GM12872 (cell line): ENCODE data around the gene PCDH8.
A peak's percentile ranks its signal among the peaks of the same experiment; 100 is the strongest.

ENCODE experiments used
- TF ChIP-seq, protein P1 (sequence below): IDR thresholded peaks from 3 replicates; pipeline ENCODE4 v1.5.1; 2011; ENCODE audit warnings: low read depth, mild to moderate bottlenecking, low read length, moderate library complexity; ENCODE audit not compliant: insufficient read depth

PCDH8 gene

DNA sequence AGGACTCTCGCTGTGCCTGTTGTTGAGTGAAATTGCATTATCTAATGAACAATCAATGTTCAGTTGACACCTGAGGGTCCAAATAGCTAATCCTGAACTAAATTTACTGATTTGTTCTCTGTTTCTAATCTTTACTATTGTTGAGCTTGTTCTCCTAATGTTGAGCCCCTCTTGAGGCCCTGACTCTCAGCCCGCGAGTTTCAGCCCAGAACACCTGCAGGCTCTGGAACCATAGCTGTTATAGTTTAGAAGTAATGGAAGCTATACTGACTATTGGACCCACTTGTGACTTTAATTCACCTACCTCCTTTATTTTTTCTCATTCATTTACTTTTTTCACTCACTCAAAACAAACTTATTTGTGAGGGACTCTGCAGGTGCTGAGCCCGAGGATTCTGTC, 20.6 kb upstream of the PCDH8 start:
- TF ChIP-seq, protein P1, sequence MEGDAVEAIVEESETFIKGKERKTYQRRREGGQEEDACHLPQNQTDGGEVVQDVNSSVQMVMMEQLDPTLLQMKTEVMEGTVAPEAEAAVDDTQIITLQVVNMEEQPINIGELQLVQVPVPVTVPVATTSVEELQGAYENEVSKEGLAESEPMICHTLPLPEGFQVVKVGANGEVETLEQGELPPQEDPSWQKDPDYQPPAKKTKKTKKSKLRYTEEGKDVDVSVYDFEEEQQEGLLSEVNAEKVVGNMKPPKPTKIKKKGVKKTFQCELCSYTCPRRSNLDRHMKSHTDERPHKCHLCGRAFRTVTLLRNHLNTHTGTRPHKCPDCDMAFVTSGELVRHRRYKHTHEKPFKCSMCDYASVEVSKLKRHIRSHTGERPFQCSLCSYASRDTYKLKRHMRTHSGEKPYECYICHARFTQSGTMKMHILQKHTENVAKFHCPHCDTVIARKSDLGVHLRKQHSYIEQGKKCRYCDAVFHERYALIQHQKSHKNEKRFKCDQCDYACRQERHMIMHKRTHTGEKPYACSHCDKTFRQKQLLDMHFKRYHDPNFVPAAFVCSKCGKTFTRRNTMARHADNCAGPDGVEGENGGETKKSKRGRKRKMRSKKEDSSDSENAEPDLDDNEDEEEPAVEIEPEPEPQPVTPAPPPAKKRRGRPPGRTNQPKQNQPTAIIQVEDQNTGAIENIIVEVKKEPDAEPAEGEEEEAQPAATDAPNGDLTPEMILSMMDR = no peak

DNA sequence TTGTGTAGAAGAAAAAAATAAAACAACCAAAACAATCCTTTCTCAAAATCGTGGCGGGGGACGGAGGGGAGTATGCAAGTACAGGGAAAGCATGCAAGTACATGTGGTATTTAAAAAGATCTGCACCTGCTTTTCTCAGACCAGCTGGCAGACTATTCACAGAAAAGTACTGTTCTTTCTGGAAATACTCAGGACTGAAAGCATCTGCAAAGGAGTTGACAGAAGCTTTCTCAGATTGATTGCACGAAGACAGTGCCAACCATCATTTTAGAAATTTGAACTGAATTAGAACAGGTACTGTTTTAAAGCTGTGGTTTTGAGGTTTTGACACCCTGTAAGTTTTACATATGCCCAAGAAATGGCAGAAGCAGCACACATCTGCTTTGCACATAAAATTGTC, 19.8 kb upstream of the PCDH8 start:
- TF ChIP-seq, protein P1 = no peak

DNA sequence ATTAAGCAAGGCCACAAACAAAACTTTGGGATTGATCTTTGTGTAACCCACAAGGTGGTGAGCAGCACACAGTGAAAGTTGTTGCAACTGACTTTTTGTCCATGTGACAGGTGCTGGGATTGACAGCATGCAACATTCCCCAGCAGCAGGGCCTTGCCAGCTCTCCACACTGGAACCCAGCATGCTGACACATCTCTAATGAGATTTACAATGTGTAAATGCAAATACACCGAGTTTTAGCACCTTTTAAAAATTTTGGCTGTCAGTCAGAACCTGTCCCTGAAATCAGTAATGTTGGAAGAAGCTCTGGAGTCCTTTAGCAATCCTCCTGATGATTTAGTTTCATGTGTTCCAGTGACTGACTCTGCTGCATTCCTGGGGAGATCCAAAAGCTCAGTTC, 16.5 kb upstream of the PCDH8 start:
- TF ChIP-seq, protein P1 = no peak

DNA sequence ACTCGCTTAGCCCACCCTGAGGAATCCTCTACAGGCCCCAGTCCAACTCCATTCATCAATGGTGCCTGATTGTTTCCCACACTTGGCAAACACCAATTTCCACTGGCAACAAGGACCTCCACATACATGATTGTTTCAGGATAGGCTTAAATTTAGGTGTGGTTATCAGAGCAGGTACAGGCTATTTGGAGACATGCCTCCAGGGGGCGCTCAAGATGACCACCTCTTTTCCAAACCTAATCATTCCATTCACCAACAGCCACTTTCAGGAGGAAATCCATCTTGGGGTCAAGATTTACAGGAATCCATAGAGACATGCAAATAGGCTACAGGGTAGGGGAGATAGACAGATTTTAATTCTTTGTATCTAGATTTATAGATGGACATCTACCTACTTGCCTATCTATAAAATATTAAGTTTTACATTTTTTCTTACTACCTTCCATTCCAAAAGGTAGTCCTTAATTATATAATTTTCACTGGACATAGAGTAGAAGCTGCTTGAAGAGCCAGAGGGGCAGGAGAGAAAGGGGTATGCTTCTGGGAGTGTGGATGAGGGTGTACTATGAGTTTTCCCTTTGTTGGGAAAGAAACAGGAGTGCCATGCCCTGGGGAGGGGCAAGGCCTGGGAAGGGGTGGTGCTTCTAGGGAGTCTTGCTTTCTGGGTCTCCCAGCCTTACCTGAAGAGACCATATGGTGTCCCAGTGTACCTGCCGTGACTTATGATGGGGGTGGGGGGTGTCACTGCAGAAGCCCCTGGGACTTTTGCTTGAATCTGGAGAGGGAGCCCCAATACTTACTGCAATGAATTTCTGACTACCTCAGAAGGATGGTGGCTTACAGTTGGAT, 14.1 kb upstream of the PCDH8 start:
- TF ChIP-seq, protein P1 = peak; percentile 77

DNA sequence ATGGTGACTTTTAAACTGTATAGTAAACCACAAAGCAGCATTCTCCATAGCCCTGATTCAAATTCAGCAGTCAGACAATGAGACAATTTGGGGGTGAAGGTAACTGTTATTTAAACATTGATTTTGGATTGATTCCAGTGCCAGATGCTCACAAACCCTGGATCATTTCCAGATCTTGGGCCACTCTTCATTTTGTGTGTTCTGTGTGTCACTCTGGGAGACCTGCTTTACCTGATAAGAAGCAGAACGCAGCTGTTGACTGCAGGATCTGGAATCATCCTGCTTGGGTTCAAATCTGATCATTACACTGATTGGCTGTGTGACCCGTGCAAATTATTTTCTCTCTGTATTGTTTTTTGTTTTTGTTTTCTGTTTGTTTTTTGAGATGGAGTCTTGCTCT, 4.0 kb upstream of the PCDH8 start:
- TF ChIP-seq, protein P1 = no peak

DNA sequence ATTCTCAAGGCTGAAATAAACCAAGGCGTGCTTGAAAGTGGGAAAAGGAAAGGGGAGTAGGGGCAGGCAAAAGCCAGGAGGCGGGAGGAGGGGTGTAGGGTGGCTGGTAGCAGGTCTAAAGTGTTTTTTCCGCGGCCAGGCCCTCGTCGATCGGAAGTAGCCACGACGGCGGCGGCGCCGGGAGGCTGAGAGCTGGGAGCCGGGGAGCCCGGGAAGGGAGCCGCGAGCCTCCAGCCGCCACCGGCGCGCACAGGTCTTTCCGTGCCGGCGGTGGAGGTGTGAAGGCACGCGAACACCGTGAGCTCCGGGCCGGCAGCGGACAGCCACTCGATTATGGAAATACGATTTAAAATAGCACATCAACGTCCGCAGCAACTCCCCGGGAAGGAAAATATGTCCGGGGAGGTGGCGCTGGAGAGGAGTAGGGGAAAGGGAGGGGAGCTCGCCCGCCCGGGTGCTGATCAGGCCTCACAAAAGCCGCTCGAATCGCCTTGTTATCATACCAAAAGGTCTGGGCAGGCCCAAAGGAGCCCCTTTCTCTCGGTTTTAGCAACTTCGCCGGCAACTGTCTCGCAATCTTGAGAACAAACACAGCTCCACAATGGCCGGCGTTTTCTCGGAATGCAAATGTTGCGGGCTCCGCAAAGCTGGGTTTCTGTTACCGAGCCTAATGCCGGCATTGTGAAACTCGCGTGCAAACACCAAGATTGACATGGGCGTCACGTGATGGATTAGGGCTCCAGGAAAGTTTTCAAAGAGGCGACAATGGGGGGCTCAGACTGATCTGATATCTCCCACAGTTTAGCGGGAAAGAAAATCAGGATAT, 2.9 kb upstream of the PCDH8 start:
- TF ChIP-seq, protein P1 = no peak

DNA sequence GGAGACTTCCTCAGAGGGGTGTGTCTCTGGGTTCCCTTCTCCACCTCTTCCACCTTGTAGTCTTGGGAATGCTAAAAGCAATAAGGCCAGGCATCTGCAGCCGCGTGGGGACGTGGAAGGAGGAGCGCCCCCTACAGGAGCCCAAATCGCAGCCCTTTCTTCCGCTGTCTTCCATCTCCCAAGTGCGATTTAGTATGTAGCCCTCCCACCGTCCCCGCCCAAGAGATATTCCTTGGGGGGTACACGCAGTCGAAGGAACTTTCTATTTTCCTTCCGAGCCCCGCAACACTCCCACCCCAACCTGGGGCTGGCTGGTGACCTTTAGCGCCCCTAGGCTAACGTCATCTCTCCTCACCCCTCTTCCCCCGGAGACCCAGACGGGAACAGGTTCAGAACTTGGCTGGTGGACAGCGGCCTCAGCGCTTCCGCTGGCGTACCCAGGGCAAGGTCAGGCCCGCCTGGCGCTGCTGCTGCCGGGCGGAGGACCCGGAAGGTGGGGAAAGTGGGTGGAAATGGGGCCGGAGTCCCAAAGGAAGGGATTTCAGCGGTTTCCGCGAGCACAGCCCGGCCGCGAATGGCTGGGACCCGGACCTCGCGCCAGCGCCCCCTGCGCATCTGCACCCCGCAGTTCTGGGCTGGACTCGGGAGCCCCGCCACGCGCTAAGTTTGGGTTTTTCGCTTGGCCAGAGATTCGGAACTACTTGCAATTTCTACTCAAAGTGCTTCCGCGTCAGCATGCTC, 2.1 kb upstream of the PCDH8 start:
- TF ChIP-seq, protein P1 = 0 out of 3 replicates have a peak, but pooled peaks have one; percentile 18
